ENCODE data around the gene MLPH. TPM values are rescaled to one million over a fixed set of nuclear protein-coding genes. Genes with fewer than 3 reads are reported as not detected.

MLPH gene
- total and polyA plus RNA-seq, 2 of the 4 experiments (the other 2 are of a cell fraction): 13.8 to 21.6 TPM

DNA sequence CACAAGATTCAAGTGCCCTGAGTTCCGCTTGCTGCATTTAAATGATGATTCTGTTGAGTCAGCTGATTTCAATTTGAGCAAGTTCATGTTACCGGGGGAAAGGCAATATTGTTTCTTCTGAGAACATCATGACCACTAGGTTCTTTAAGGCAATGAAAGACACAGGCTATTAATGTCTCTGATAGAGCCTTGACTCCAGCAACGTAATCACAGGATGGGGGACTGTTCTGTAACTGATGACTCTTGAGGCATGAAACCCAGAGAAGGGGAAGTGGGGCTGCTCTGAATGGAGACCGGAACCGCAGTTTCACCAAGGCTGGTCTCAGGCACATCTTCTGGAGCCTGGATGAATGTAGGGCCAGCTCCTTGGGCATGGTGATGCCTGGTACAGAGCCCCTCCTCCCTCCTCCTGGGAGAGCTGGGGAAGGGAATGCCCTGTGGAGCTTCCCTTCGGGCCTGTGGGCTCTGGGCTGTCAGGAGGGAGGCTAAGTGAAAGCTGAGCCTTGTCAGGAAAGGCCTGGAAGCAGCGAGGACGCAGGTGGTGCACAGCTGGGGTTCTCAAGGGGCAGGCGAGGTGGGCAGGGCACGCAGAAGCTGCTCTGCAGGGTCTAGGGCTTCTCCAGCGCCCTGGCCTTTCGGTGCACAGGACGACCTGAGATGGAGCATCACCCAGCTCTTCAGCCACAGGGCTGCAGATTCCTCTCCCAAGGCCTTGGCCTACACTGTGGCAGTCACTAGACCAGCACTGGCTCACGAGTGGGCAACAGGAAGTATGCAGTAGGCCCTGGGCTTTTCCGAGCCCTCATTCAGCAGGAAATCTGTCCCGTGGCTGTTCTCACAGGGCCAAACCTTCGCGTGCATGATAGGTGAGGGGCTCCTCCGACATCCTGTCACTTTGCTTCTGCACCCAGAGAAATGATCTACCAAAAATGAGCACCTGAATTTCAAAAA is 42.7 kb downstream of the MLPH start:
- Histone ChIP-seq H3K56ac (ENCODE audit: extremely low read depth, insufficient read depth, low read length) (no peak overlapping the region), H3K14ac (replicated peaks; ENCODE audit: low read depth, low read length) (no peak overlapping the region), H3K4me1 (ENCODE audit: control insufficient read depth, insufficient read depth, low read length) (no peaks in the 10 kb centered on the region), H3K27me3 (ENCODE audit: control insufficient read depth, insufficient read depth, low read length) (no peaks in the 10 kb centered on the region), H3K18ac (ENCODE audit: low read depth, low read length) (no peak overlapping the region), H3K23ac (ENCODE audit: low read depth, low read length) (no peak overlapping the region), H2BK5ac (ENCODE audit: low read depth, low read length, poor library complexity, severe bottlenecking) (no peak overlapping the region), H2AFZ (replicated peaks; ENCODE audit: low read length, poor library complexity) (no peak overlapping the region), H3K9ac (ENCODE audit: low read depth, low read length) (no peak overlapping the region), H4K91ac (ENCODE audit: insufficient read depth, low read depth, low read length) (no peak overlapping the region), H3K9me1 (ENCODE audit: insufficient read depth, low read length) (peaks cover 8% of the 10 kb centered on the region), H4K20me1 (ENCODE audit: insufficient read depth, low read length) (no peaks in the 10 kb centered on the region; the same call in 1 of the 2 replicates), H2BK120ac (ENCODE audit: low read depth, low read length) (no peak overlapping the region), H2AK9ac (replicated peaks; ENCODE audit: low read depth, low read length, poor library complexity) (no peak overlapping the region), H3K79me1 (ENCODE audit: low read depth in 1 of 2, low read length in 2 of 2) (no peaks in the 10 kb centered on the region), H2BK20ac (ENCODE audit: low read depth, low read length) (no peak overlapping the region), H3K4me3 (ENCODE audit: insufficient read depth, low read depth, low read length) (no peak overlapping the region), H3K4me2 (ENCODE audit: low read depth, low read length) (no peak overlapping the region), H4K8ac (ENCODE audit: low read depth in 2 of 2, low read length in 2 of 2) (no peak overlapping the region), H2BK15ac (ENCODE audit: low read depth, low read length) (no peak overlapping the region), H3K36me3 (ENCODE audit: control insufficient read depth, insufficient read depth, low read length) (peaks cover 3% of the 10 kb centered on the region), H3K27ac (ENCODE audit: insufficient read depth, low read length) (no peak overlapping the region), H4K5ac (ENCODE audit: low read depth, low read length) (no peak overlapping the region), H2AK5ac (ENCODE audit: low read depth, low read length) (no peak overlapping the region), H3K9me3 (ENCODE audit: control insufficient read depth, insufficient read depth, low read length) (no peaks in the 10 kb centered on the region), H3K4ac (ENCODE audit: low read depth, low read length) (no peak overlapping the region)
- ATAC-seq (ENCODE audit: low read depth) (no peak), DNase-seq (no peak)
- TF ChIP-seq MAFK (IDR thresholded peaks at IDR 0.05; ENCODE audit: low read depth, low read length) (peak; percentile 95), CHD1 (IDR thresholded peaks at IDR 0.05; ENCODE audit: low read depth, low read length) (no peak)
- POLR2A ChIA-PET (ENCODE audit: unreplicated experiment): no interaction called here
- no TSS peak for BruUV-seq (replicated peaks)
- CTCF ChIA-PET: interaction anchor here (2.4 kb wide), 1 partner anchor 17 kb away, joined by 11 read pairs; no protein-coding TSS in a partner anchor
- in situ Hi-C loops (cut with MboI; ENCODE audit: low sequenced_read_pairs): no loop called here
- 91% methylated on average over 14 of the region's 19 CpGs; no CpG with 5 or more reads in 1 of the 2 experiments for WGBS, 2 experiments (ENCODE audit: extremely low coverage in 2 of 2, insufficient read length in 1 of 2)
- dilution Hi-C loops (cut with HindIII; ENCODE audit: low sequenced_read_pairs, unreplicated experiment): no loop called here
- intact Hi-C loops (cut with micrococcal nuclease): no loop called here

Data from IMR-90 (cell line).